Neutrophil (primary cell): ENCODE measurements around the gene ENAH.

Experiments
- H3K27ac ChIP-seq: fragments of 200-600 bp; sonication (generic); 2 replicates; pipeline ENCODE4 v1.5.1; 2016; ENCODE audit warnings: mild to moderate bottlenecking, moderate library complexity
- H3K27me3 ChIP-seq: fragments of 200-600 bp; sonication (generic); 2 replicates; pipeline ENCODE4 v1.6.0; 2016; ENCODE audit warnings: mild to moderate bottlenecking
- H3K36me3 ChIP-seq: fragments of 200-600 bp; sonication (generic); 2 replicates; pipeline ENCODE4 v1.5.1; 2017
- H3K4me1 ChIP-seq, 2 experiments: fragments of 200-600 bp in 1 of 2; sonication (generic) in 1 of 2; 1 replicate in 1 of 2; 2 replicates in 1 of 2; pipeline versions ENCODE4 v1.5.1 to v1.6.1; 2013 to 2016; ENCODE audit warnings: low read depth in 1 of 2, low read length in 1 of 2, mild to moderate bottlenecking in 1 of 2, moderate library complexity in 1 of 2; ENCODE audit not compliant: control insufficient read depth in 1 of 2, insufficient read depth in 1 of 2
- H3K4me3 ChIP-seq, 2 experiments: fragments of 200-600 bp in 1 of 2; sonication (generic) in 1 of 2; 1 replicate in 1 of 2; 2 replicates in 1 of 2; pipeline ENCODE4 v1.5.1; 2013 to 2016; ENCODE audit warnings: low read depth in 1 of 2, low read length in 1 of 2, mild to moderate bottlenecking in 1 of 2, moderate library complexity in 1 of 2
- H3K9me3 ChIP-seq: fragments of 200-600 bp; sonication (generic); 2 replicates; pipeline ENCODE4 v1.5.1; 2016
- CTCF ChIP-seq: fragments of 200-600 bp; sonication (generic); IDR thresholded peaks from 2 replicates; pipeline ENCODE4 v1.5.1; 2016; ENCODE audit warnings: antibody characterized with exemption

The ENAH gene

GRCh38 chr1:225595974-225596551 is 56.9 kb downstream of the ENAH start:
- no peak for TF ChIP-seq CTCF
- Histone ChIP-seq H3K36me3 (no peaks in the 10 kb centered on the region), H3K4me1 (no peaks in the 10 kb centered on the region), H3K27ac (no peak overlapping the region), H3K9me3 (no peaks in the 10 kb centered on the region), H3K4me3 (no peak overlapping the region), H3K27me3 (no peaks in the 10 kb centered on the region)

GRCh38 chr1:225595452-225595851 is 57.5 kb downstream of the ENAH start:
- Histone ChIP-seq H3K4me3 (no peak overlapping the region), H3K27ac (no peak overlapping the region), H3K4me1 (no peaks in the 10 kb centered on the region), H3K27me3 (no peaks in the 10 kb centered on the region), H3K36me3 (no peaks in the 10 kb centered on the region), H3K9me3 (no peaks in the 10 kb centered on the region)
- TF ChIP-seq CTCF, result no peak

- no peak for TF ChIP-seq CTCF
- H3K4me1 ChIP-seq, result no peaks in the 10 kb centered on the region
- no peaks in the 10 kb centered on the region for H3K27me3 ChIP-seq
- no peaks in the 10 kb centered on the region for H3K36me3 ChIP-seq
- no peaks in the 10 kb centered on the region for H3K9me3 ChIP-seq
- no peak overlapping the region for H3K27ac ChIP-seq
- H3K4me3 ChIP-seq, result no peak overlapping the region
These were observed 59.5 kb downstream of the ENAH start for GRCh38 chr1:225593414-225593813.

GRCh38 chr1:225592362-225593025 is 60.4 kb downstream of the ENAH start:
- TF ChIP-seq CTCF, result no peak
- no peaks in the 10 kb centered on the region for H3K36me3 ChIP-seq
- H3K4me1 ChIP-seq, result no peaks in the 10 kb centered on the region

GRCh38 chr1:225587310-225587709 is 65.6 kb downstream of the ENAH start:
- Histone ChIP-seq H3K4me3 (no peak overlapping the region), H3K9me3 (no peaks in the 10 kb centered on the region), H3K36me3 (no peaks in the 10 kb centered on the region), H3K4me1 (no peaks in the 10 kb centered on the region), H3K27me3 (no peaks in the 10 kb centered on the region), H3K27ac (no peak overlapping the region)
- TF ChIP-seq CTCF, result no peak

More at GRCh38 chr1:225592362-225593025, 60.4 kb downstream of the ENAH start:
- Histone ChIP-seq H3K9me3 (no peaks in the 10 kb centered on the region), H3K27me3 (no peaks in the 10 kb centered on the region), H3K4me3 (no peak overlapping the region), H3K27ac (no peak overlapping the region)
